ENCODE data around the gene DUSP10.

The DUSP10 gene

GRCh38 chr1:221734187-221734586, 7.7 kb downstream of the DUSP10 start:
- no peak for DNase-seq (ENCODE audit: low read depth in 2 of 2, low spot score in 1 of 2)

- DNase-seq (ENCODE audit: low read depth in 2 of 2, low spot score in 1 of 2), result no peak
These were observed 9.8 kb downstream of the DUSP10 start for GRCh38 chr1:221732052-221732451.

- no peak for DNase-seq (ENCODE audit: low read depth in 2 of 2, low spot score in 1 of 2)
These were observed 12.0 kb downstream of the DUSP10 start for GRCh38 chr1:221729771-221730330.

- no peak for DNase-seq (ENCODE audit: low read depth in 2 of 2, low spot score in 1 of 2)
These were observed 13.8 kb downstream of the DUSP10 start for GRCh38 chr1:221728037-221728505.

- DNase-seq (ENCODE audit: low read depth in 2 of 2, low spot score in 1 of 2), result no peak
These were observed 14.5 kb downstream of the DUSP10 start for GRCh38 chr1:221727146-221728036.

GRCh38 chr1:221725735-221726672, 15.9 kb downstream of the DUSP10 start:
- no peak for DNase-seq (ENCODE audit: low read depth in 2 of 2, low spot score in 1 of 2)

- DNase-seq (ENCODE audit: low read depth in 2 of 2, low spot score in 1 of 2), result no peak
These were observed 16.8 kb downstream of the DUSP10 start for GRCh38 chr1:221724931-221725605.

- no peak for DNase-seq (ENCODE audit: low read depth in 2 of 2, low spot score in 1 of 2)
These were observed 18.0 kb downstream of the DUSP10 start for GRCh38 chr1:221723848-221724236.

- DNase-seq (ENCODE audit: low read depth in 2 of 2, low spot score in 1 of 2), result no peak
These were observed 18.7 kb downstream of the DUSP10 start for GRCh38 chr1:221723018-221723847.

GRCh38 chr1:221722254-221723017, 19.5 kb downstream of the DUSP10 start:
- no peak for DNase-seq (ENCODE audit: low read depth in 2 of 2, low spot score in 1 of 2)

GRCh38 chr1:221720545-221720944, 21.3 kb downstream of the DUSP10 start:
- no peak for DNase-seq (ENCODE audit: low read depth in 2 of 2, low spot score in 1 of 2)

- no peak for DNase-seq (ENCODE audit: low read depth in 2 of 2, low spot score in 1 of 2)
These were observed 21.9 kb downstream of the DUSP10 start for GRCh38 chr1:221719987-221720386.

- no peak for DNase-seq (ENCODE audit: low read depth in 2 of 2, low spot score in 1 of 2)
These were observed 22.7 kb downstream of the DUSP10 start for GRCh38 chr1:221719278-221719597.

GRCh38 chr1:221718381-221719277, 23.3 kb downstream of the DUSP10 start:
- no peak for DNase-seq (ENCODE audit: low read depth in 2 of 2, low spot score in 1 of 2)

GRCh38 chr1:221717485-221717853, 24.4 kb downstream of the DUSP10 start:
- DNase-seq (ENCODE audit: low read depth in 2 of 2, low spot score in 1 of 2), result no peak

- DNase-seq (ENCODE audit: low read depth in 2 of 2, low spot score in 1 of 2), result no peak
These were observed 25.0 kb downstream of the DUSP10 start for GRCh38 chr1:221716713-221717484.

- no peak for DNase-seq (ENCODE audit: low read depth in 2 of 2, low spot score in 1 of 2)
These were observed 26.3 kb downstream of the DUSP10 start for GRCh38 chr1:221715321-221716169.
